NB4 (cell line): ENCODE results near the gene CDK12.
"Not testable (repeated sequence)": the region's sequence is repeated elsewhere in the genome, so short reads cannot be mapped to it uniquely, and the experiment has no call there.

ENCODE experiments used
- DNase-seq: peaks from one replicate; pipeline ENCODE4 v3.0.0; 2010; ENCODE audit warnings: low read depth
- H3K4me3 ChIP-seq: one replicate; pipeline ENCODE4 v1.5.1; 2011; ENCODE audit warnings: mild to moderate bottlenecking, low read depth, low read length, moderate library complexity
- CTCF ChIP-seq: IDR thresholded peaks from one replicate; pipeline ENCODE4 v1.5.1; 2012; ENCODE audit warnings: low read depth, low read length
- MAX ChIP-seq: IDR thresholded peaks from 2 replicates; pipeline ENCODE4 v1.6.1; 2011; ENCODE audit warnings: low read depth, low read length
- MYC ChIP-seq: IDR thresholded peaks from 2 replicates; pipeline ENCODE4 v1.6.1; 2011; ENCODE audit warnings: low read depth, low read length
- POLR2A ChIP-seq: IDR thresholded peaks from 2 replicates; pipeline ENCODE4 v1.6.1; 2011; ENCODE audit warnings: mild to moderate bottlenecking; ENCODE audit not compliant: insufficient read length; ENCODE audit errors: extremely low read depth

CDK12 gene

GRCh38 chr17:39533891-39534290 lies 72.6 kb downstream of the CDK12 start:
- TF ChIP-seq MYC = no peak
- no peak for TF ChIP-seq CTCF
- no peak for TF ChIP-seq MAX
- no peak for TF ChIP-seq POLR2A
- H3K4me3 ChIP-seq = no peak overlapping the region
- no peak for DNase-seq

GRCh38 chr17:39534768-39535405 lies 73.6 kb downstream of the CDK12 start:
- DNase-seq = no peak
- H3K4me3 ChIP-seq = no peak overlapping the region
- TF ChIP-seq MYC = no peak
- no peak for TF ChIP-seq MAX
- TF ChIP-seq CTCF = no peak
- no peak for TF ChIP-seq POLR2A

GRCh38 chr17:39536468-39536867 lies 75.2 kb downstream of the CDK12 start:
- TF ChIP-seq CTCF (no peak), MYC (no peak), MAX (no peak), POLR2A (no peak)
- H3K4me3 ChIP-seq = no peak overlapping the region
- DNase-seq = no peak

- H3K4me3 ChIP-seq, DNase-seq: not testable (repeated sequence)
Observed at GRCh38 chr17:39537364-39537763, 76.1 kb downstream of the CDK12 start.

GRCh38 chr17:39538866-39539265 lies 77.6 kb downstream of the CDK12 start:
- TF ChIP-seq CTCF (no peak), MYC (peak; percentile 47), MAX (peak; percentile 50; the same call in 1 of the 2 replicates), POLR2A (no peak)
- no peak overlapping the region for H3K4me3 ChIP-seq
- DNase-seq = peak; percentile 87

GRCh38 chr17:39540611-39541010 lies 79.3 kb downstream of the CDK12 start:
- DNase-seq = no peak
- no peak for TF ChIP-seq POLR2A
- TF ChIP-seq MYC = no peak
- no peak overlapping the region for H3K4me3 ChIP-seq

- no peak overlapping the region for H3K4me3 ChIP-seq
- DNase-seq = no peak
- TF ChIP-seq MYC = no peak
Observed at GRCh38 chr17:39541652-39542051, 80.4 kb downstream of the CDK12 start.
